Inflammatory macrophage treated with lipopolysaccharide for 1 hour (primary cell): ENCODE measurements around the gene F8.
A peak's percentile ranks its signal among the peaks of the same experiment; 100 is the strongest.
"Not testable (repeated sequence)": the region's sequence is repeated elsewhere in the genome, so short reads cannot be mapped to it uniquely, and the experiment has no call there.

ENCODE experiments used
- DNase-seq, 2 donors: peaks; one replicate each; pipeline ENCODE4 v3.0.0-alpha.2; 2020 to 2022

F8 gene

GRCh38 chrX:155028877-155029291 is 6.4 kb upstream of the F8 start:
- peak; percentile 36 to 54 for DNase-seq

DNA sequence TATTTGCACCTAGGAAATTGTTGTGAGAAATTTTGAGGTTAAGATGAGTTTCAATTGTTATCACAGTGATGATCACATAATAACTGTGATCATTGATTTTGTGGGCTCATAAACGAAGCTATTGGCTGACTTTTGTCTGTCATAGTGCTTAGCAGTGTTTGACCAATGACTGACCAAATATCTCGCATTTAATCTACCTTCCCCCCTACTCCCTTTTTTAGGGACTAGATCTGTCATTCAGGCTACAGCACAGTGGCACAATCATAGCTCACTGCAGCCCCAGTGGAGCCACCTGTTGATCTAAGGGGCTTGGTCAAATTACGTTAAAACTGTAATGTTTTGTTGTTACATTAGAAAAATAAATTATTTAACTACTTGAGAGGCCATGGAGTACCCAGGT is 5.6 kb upstream of the F8 start:
- no peak for DNase-seq

DNA sequence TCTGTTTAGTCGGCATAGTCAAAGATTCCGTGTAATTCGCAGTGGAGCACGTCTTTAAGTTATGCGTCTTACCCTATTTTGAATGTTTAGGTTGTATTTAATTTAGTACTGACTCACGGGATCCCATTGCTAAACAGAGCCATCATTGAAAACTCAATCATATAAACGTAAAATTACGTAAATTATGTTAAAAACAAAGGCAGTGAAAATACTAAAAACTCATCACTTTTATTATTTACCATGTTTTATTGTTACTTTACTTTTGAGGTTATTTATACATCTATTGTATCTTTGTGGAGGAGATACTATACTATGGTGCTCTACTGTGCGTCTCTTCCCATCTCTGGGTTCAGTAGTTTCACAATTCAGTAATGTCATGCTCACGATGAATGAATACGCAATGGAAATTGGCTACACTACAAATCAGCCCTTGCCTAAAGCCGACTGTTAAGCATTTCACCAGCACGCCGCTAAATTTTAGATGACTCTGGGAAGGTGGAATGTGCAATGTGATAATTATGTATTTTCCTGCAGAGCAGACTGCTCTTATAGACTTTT is 5.1 kb upstream of the F8 start:
- DNase-seq = peak; percentile 63 to 79

GRCh38 chrX:155026727-155027508 is 4.4 kb upstream of the F8 start, which contains the start of gene FUNDC2:
Gene FUNDC2 (plus strand): TSS chrX:155026844. CDS start chrX:155026939, 95 bp downstream.
- DNase-seq = peak; percentile 86 to 89

- DNase-seq = no peak
Measured at GRCh38 chrX:155026420-155026726, 3.9 kb upstream of the F8 start.

DNA sequence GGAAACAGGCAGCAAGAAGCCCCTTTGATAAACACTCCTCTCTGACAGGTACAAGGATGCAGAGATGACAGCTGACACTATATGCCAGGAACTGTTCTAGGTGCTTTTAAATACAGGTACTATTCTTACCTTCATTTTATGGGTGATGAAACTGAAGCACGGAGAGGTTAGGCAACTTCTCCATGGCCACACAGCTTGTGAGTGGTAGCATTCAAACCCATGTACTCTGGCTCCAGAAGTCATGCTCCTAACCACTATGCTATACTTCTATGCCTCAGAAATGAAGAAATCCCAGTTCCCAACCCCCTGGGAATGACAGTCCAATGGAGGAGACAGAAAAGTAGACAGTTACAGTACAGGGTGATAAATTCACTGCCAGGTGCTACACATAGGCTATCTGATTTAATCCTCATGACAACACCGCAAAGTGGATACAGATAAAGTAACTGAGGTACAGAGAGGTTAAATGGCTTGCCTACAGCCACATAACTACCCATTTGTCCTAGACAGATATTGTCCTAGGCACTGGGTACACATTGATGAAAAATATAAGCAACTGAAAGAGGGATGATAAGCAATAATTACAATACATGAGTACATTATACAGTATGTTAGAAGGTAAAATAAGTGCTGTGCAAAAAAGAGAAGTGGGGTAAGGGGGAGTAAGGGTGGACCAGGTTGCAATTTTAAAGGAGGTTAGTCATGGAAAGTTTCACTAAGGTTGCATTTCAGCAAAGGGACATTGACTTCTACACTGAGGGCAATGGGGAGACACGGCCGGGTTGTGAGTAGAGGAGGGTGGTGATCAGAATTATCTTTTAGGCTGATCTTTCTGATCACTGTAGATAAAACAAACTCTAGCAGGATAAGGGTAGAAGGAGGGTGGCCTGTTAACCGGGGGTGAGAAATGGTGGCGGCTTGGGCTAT is 1.6 kb upstream of the F8 start:
- DNase-seq = no peak

- no peak for DNase-seq
Measured at GRCh38 chrX:155020591-155020990, 1.9 kb downstream of the F8 start.

DNA sequence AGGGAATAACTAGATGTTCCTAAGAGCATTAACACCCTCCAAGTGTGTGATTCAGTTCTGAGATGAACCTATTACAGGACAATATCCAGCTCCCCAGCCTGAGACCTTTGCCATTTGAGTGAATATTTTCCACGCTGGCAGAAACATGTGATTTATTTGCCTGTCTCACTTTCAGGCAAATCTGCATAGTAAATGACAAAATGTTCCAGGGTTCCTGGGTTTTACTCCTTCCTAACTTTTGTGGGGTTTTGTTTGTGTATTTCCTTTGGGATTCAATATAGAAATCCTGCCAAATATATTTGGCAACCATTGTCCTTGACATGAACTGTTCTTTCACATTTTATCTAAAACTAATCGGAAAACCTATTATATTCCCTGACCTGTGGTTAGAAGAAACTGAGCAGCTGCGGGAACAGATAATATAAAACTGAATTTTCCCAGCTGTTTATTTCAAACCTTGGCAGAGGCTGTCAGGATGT is 12.5 kb downstream of the F8 start:
- no peak for DNase-seq

- DNase-seq = not testable (repeated sequence)
Measured at GRCh38 chrX:155008578-155008977, 13.9 kb downstream of the F8 start.

DNA sequence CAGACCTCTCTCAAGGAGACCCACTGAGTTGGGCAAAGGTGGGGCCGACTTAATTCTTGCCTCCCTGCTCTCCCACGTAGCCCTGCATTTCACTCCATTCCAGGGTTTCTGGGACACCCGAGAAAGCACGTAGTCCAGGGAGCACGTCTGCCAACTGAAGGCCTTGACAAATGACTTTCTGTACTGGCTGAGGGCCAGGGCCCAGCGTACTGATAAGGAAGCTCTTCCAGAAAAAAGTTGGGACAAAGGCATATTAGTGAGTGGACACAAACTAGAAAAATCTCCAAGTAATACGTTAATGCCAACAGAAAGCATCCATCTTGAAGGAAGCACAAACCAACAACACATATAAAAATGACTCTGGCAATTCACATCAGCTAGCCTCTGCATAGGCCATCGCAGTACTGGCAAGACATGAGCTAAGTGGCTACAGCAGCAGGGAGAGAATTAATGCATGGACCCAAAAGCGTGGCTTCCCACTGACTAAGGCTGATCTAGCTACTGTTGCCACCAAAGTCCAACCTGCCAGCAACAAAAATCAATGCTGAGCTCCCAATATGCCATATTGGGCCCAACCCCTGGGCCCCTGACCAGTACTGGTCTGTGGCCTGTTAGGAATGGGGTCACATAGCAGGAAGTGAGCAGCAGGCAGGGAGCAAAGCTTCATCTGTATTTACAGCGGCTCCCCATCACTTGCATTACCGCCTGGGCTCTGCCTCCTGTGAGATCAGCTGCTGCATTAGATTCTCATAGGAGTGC is 15.4 kb downstream of the F8 start:
- not testable (repeated sequence) for DNase-seq

DNA sequence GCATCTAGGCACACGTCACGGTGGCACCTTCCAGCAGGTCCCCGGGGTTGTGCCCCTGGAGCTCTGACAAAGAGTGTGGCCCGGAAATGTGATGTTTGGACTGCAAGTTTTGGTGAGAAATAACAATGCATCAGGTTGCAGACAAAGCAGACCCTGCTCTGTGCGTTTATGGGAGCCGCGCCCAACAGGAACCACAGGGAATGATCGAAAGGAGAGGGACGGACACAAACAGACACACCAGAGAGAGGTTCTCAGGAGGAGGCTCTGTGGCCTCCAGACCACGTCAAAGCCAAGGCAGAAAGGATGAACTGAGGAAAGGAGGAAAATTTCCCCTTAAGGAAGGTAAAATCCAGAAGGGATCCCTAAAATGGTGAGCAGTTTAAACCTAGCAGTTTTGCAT is 16.1 kb downstream of the F8 start:
- DNase-seq = not testable (repeated sequence)

GRCh38 chrX:155005190-155005589 is 17.3 kb downstream of the F8 start:
- DNase-seq = no peak

GRCh38 chrX:155001873-155002272 is 20.6 kb downstream of the F8 start:
- DNase-seq = no peak

DNA sequence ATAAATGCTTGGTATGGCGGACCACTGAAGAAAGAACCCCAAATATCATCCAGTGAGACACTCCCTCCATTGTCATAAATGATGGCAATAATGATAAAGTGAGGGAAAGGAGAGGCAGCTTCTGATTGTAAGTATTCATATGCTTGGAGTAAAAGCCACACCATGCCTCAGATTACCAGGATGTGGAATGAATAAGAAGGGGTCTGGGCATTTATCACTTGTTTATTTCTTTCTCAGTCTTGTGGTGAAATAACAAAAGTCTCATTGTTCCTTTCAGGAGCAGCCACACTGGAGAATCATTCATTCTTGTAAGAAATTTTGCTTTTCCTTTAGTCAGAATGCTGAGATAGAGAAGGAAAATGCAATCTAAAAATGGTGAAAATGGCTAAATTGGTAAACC is 21.7 kb downstream of the F8 start:
- no peak for DNase-seq

- DNase-seq = no peak
Measured at GRCh38 chrX:154998204-154998880, 24.2 kb downstream of the F8 start.

- no peak for DNase-seq
Measured at GRCh38 chrX:154991476-154991875, 31.0 kb downstream of the F8 start.

DNA sequence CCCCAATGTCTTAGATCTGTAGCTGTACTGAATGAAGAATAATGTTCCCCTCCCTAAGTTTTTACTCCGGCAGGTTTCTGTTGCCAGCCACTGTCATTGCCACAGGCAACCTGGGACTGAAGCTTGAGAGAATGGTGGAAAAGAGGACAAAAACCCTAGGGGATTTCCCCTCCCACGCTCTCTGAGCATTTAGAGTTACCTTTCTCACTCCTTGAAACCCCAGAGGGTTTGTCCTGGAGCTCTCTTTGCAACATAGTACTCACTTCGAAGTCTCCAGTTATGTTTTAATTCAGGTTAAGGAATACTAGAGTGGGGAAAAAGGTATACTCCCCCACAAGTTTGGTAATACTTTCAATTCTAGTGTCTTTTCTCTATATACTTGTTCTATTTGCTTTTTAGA is 31.5 kb downstream of the F8 start:
- DNase-seq = no peak

DNA sequence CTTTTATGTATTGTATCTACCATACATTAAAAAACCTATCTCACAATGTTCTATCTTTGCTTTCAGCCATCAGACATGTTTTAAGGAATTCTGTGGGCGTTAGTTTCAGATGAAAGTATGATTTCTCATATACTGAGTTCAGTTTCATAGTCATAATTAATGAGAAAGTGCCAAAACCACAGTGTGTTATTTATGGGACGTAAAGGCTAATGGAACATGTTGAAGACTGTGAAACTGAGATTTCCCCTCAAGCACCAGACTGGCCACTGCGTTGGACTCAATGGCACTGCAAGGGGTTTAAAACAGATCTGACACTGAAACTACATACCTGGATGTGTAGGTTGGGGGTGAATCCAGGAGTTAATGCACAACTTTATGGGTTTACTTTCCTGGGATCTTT is 32.0 kb downstream of the F8 start:
- DNase-seq = no peak

- DNase-seq = no peak
Measured at GRCh38 chrX:154988719-154989118, 33.8 kb downstream of the F8 start.

DNA sequence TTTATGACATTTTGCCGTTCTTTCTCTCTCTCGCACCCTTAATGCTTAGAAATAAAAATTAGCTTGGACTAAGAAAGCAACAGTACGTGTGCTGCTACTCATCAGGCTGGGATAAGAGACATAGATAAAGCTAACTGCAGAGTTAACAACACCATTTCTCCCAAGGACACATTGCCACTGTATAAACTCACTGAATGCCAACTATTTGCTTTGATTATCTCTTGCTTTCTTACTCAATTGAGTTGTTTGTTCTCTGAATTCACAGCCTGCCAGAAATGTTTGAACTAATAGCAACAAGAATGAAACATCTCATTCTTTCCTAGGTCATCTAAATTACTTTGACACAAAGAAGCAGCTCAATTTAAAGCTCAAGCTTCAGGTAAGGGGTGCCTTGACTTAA is 34.6 kb downstream of the F8 start:
- DNase-seq = no peak

- DNase-seq = no peak
Measured at GRCh38 chrX:154986826-154987575, 35.5 kb downstream of the F8 start.

DNA sequence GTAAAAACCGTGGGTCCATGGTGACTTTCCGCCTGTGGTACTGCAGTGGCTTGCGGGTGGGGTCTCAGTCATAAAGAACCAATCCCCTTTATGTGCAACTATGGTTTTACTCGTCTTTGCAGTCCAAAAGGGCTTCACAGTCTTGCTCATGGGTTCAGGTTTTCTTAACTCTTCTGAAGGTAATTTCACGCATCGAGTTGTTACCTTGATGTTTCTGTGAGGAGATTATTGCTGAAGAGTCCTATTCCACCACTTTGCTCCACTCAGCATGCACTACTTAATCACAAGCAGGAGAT is 41.5 kb downstream of the F8 start:
- no peak for DNase-seq
